GM18505 (cell line): ENCODE results near the gene C20orf141.
A peak's percentile ranks its signal among the peaks of the same experiment; 100 is the strongest.

Experiments
- ATAC-seq: cut with Tn5 transposase; IDR thresholded peaks from one replicate; pipeline ENCODE4 v1.9.1; 2021; ENCODE audit not compliant: unreplicated experiment
- POLR2A ChIP-seq: IDR thresholded peaks from 4 replicates; pipeline ENCODE4 v1.6.1; 2011; ENCODE audit warnings: borderline replicate concordance; ENCODE audit not compliant: insufficient read depth, insufficient read length; ENCODE audit errors: extremely low read depth

Gene C20orf141

DNA sequence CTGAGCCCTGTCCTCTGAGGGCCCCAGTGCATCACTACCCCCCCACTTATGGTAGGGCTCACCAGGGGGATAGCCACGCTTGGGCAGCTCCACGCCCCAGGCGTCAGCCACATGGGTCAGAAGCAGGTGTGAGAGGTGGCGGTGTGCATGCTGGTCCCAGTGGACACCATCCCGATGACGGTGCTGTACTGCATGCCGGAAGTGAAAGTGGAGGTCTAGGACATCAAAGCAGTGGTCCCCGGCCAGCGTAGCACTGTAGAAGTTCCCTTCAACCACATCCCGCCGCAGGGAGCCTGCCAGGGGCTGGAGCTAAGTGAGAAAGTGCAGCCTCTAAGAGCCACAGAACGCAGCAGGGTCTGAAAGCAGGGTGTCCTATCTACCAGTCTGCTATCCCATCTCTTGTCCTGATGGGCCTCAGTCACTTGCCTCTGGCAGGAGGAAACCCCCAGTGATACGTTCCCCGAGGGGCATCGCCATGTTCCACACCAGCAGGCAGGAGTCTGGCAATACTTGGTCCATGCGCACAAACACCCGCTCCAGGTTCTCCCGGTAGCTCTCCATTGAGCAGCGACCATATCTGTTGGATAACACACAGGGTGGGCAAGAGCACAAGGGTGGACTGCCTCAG, 23.5 kb downstream of the C20orf141 start:
- ATAC-seq = no peak
- no peak for TF ChIP-seq POLR2A

DNA sequence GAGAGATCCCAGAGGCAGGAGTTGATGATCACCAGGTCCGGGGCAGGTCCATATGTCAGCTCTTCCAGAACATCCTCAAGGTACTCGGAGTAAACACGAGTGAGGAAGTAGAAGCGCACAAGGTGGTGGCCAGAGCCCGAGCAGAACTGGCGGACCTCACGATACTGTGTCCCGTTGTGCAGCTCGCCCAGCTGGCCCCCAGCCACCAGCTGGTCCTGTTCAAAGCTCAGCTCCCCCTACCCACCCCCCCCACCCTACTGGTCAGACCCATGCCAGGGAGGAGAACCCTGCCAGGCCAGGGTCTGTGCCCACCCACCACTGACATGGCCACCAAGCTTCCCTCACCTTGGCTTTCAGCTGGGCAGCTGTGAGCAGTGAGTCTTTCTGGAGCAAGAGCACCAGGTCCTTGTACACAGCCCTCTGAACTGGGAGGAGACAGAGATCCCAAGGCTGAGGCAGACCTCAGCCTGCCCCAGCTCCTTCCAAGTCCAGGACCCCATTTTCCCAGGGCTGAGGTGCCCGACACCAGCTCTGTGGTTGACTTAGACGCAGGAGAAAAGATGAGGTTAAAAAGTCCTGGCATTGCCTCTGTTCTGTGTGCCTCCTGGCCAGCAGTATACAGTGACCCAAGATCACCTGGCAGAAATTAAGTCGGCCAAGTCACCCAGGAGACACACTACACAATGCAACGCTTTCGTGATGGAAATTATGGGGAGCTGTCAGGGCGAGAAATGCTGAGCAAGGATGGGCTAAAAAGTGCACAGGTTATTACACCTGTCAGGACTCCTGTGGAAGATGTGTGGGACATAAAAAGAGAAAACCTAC, 24.3 kb downstream of the C20orf141 start:
- TF ChIP-seq POLR2A = no peak
- no peak for ATAC-seq

DNA sequence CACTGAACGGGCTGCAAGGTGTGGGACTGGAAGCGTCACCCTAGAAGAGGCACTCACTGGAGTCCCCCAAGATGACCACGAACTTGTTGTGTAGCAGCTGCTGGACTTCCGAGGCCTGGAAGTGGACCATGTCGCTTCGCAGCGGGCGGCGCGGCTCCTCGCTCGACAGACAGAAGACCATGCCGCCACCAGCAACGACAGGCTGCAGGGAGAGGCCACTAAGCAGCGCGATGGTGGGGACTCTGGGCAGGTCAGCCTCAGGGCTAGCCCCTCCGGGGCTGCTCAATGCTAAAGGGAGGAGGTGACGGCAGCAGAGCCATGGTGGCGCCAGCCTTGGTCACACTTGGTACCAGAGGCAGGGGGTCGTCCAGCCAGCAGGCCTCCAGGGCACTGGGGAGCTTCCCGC, 24.9 kb downstream of the C20orf141 start:
- no peak for TF ChIP-seq POLR2A
- ATAC-seq = no peak

DNA sequence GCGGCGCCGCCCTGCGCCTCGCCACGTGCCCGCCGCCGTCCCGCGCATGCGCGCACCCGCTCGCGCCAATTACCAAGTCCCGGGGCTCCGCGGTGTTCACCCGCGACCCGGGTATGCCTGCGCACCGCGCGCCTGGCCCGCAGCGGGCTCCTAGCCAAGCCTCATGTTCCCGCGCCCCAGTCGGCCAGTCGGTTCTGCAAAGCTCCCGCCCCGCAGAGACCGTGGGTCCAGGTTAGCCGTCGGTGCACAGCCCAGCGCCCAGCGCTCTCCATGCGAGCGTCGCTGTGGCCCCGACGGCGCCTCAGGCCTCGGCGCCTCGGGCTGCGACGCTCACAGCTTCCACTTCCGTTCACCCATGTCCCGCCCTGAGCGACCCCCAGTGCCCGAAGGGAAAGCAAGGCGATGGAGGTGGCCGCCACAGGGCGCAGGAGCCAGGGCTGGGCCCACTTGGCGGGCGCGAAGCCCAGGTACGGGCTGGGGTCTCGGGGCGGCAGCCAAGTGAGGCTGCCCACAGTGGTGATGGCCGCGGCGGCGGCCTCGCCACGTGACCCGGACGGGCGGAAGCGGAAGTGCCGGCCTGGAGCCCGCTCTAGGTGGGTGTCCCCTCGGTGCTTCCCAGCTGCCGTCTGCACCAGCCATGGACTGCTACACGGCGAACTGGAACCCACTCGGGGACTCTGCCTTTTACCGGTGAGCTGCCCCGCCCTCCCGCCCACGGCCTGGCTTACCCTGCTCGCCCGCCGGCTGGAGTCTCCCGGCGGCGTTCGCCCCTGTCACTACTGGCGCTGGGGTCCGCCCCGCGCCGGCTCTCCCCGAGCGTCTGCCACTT, 25.6 kb downstream of the C20orf141 start, which contains the start of the genes PCED1A and VPS16:
TSS of gene PCED1A (minus strand) at position 518 of the 829 bp plus-strand sequence. CDS start 743 bp downstream, outside the sequence.
TSS of gene VPS16 (plus strand) at position 608 of the 829 bp plus-strand sequence. CDS start at position 638, 30 bp downstream.
- peak; percentile 96 for ATAC-seq
- TF ChIP-seq POLR2A = peak; percentile 85

DNA sequence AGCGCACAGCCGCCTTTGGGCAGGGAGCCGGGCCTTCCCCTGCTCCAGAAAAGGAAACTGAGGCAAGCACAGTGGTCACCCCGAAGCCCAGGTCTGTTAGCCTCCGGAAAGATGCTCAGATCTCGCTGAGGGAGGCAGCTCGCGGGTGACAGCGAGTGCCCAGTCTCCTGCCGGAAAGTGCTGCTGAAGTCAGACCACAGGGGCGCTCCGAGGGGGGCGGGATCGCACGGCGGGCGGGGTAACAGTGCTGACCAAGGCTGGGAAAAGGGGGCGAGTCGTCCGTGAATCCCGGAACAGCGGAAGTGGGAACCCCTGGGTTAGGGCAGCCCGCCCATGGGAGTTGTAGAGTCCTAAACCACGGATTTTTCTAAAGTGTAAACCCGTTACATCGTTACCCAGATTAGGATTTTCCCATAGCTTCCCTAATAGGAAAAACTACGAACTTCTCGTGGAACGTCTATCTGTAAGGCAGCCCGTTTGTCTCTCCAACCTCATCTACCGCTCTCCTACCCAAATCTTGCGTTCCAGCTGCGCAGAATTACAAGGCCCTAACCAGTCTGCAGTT, 26.3 kb downstream of the C20orf141 start:
- no peak for TF ChIP-seq POLR2A
- ATAC-seq = peak; percentile 39

DNA sequence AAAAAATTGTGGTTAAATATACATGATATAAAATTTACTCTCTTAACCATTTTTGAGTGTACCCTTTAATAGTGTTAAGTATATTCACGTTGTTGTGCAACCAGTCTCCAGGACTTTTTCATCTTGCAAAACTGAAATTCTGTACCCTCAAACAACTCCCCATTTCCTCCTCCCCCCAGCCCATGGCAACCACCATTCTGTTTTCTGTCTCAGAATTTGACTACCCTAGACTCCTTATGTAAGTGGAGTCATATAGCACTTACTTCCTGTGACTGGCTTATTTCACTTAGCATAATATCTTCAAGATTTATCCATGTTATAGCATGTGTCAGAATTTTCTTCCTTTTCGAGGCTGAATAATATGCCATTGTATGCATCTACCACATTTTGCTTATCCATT, 30.8 kb downstream of the C20orf141 start:
- no peak for ATAC-seq
- TF ChIP-seq POLR2A = no peak

DNA sequence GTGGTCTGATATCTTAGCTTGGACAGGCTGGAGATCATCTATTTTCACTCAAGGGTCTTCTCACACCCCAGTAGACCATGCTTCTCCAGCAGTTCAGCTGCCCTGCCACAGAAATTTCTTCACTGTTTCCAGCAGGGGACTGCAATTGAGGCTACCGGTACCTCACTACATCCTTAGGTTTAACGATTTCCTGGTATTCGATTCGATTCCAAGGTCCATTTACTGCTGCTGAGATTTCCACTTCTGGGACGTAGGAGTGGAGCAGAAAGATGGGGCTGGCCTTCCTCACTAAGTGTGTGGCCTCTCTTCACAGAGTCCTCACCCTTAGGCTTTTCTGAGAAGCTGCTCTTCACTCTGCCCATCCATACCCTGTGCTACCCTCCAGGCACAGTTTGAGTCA, 31.9 kb downstream of the C20orf141 start:
- no peak for ATAC-seq
- no peak for TF ChIP-seq POLR2A

DNA sequence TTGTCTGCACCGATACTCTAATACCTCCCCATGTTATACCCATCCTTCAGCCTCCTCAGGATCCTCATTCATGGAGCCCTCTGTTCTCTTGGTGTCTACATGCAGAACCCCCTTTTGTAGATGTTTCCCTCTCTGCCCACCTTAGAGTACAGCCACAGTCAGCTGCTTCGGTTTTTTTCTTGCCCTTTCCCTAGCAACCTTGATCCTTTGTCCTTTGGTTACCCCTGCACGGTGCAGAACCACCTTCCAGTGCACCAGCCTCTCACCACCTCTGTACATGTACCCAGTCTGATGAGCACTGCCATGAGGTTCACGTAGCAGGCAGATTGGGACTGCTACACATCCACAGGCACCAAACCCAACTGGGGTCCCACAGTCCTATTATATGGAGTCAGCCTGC, 33.0 kb downstream of the C20orf141 start:
- no peak for ATAC-seq
- TF ChIP-seq POLR2A = no peak

DNA sequence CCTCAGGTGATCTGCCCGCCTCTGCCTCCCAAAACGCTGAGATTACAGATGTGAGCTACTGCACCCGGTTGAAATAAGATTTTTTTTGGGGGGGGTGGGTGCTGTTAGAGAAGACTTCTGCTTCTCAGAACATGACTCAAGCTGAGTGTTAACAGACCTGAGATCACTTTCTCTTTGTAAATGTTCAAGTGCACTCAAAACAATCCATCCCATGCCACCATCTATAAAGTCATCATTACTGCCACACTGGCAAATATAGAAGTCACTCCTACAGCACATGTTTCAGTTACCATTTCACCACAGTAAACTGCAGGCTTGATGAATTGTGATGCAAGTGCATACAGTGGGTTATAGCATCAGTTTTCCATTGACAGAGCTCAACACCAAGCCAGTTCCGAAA, 34.7 kb downstream of the C20orf141 start:
- no peak for TF ChIP-seq POLR2A
- ATAC-seq = no peak

DNA sequence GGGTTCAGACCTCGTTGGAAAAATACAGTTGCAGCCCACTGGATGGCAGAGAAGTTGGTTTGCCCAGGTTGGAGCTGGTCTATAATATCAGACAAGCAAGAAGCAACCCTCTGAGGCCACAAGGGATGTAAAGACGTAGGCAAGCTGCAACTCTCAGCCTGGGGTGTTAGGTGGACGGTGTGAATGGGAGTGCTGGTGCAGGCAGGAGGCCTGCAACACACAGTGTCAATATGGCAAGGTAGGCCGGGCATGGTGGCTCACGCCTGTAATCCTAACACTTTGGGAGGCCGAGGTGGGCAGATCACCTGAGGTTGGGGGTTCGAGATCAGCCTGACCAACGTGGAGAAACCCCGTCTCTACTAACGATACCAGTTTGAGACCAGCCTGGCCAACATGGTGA, 36.3 kb downstream of the C20orf141 start:
- no peak for ATAC-seq
- no peak for TF ChIP-seq POLR2A

DNA sequence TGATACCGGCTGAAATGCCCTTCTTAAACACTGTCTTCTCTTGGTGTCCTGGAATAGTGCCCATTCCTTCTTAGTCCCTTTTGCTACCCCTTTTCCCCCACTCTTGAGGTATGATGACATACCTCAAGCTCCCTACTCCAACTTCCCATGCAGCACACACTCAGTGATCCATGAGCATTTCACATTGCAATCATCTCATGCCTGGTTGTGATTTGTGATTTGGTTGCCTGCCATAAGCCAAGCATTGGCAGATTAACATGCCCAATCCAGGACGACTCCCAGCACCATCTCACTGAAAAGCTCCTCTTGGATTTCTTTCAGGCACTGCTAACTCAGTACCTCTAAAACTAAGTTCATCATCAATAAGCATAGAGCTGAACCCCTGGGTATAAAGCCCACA, 43.8 kb downstream of the C20orf141 start:
- TF ChIP-seq POLR2A = no peak
- ATAC-seq = no peak

DNA sequence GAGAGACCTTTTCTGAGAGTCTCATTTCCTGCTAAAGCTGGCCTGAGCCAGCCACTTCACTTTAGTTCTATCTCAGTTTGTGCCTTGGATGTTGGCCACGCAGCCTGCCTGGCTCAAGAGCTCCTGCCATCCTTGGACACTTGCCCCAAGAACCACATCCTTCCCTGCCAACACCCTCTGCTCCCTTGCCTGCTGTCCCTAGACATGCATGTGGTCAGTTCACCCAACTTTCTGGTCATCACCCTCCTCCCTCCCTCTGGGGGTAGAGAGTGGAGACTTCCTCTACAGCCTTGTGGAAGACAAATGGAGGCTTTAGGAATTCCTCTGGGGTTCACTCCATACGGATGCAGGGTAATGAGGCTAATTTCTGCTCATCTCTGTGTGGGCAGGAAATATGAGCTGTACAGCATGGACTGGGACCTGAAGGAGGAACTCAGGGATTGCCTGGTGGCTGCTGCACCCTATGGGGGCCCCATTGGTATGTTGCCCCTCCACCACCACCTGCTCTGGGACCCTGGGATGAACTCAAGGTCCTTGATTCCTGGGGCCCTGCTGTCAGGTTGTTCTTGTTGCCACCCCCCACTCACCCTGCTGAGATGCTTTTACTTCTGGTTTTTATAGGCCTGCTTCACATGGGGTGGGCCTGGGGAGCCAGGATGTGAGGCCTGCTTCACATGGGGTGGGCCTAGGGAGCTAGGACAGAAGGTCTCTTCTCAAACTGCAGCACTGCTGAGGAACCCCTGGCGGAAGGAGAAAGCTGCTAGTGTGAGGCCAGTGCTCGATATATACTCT, 44.7 kb downstream of the C20orf141 start:
- ATAC-seq = no peak
- TF ChIP-seq POLR2A = no peak
